Dermis blood vessel endothelial cell (primary cell): ENCODE measurements around the gene MAMSTR. TPM values are rescaled to one million over a fixed set of nuclear protein-coding genes. Genes with fewer than 3 reads are reported as not detected.

ENCODE experiments used
- total RNA-seq: library from RNA; depleted of rRNA; stranded (reverse); fragments of >200 nt; gene quantifications from 2 replicates; pipeline ENCODE4 v1.2.3, GENCODE V29; 2014

Gene MAMSTR
- total RNA-seq, 1 donor from 2014 or later = 0.51 TPM

Other genes starting within 250 kb of the MAMSTR start
- gene LMTK3, start 207.9 kb downstream of the MAMSTR start, total RNA-seq = 0.14 TPM in 1 of 2 replicates, not detected in the other
- 0.42 TPM in 1 of 2 replicates, not detected in the other for gene SULT2B1, start 167.6 kb downstream of the MAMSTR start, total RNA-seq
- not detected in 2 replicates for gene SPACA4, start 113.0 kb downstream of the MAMSTR start, total RNA-seq
- 0.51 TPM in 1 of 2 replicates, not detected in the other for gene FAM83E, start 104.6 kb downstream of the MAMSTR start, total RNA-seq
- gene RPL18, start 100.5 kb downstream of the MAMSTR start, total RNA-seq = 1,626 and 2,230 TPM in 2 replicates
- 8.8 and 12.6 TPM in 2 replicates for gene SPHK2, start 100.2 kb downstream of the MAMSTR start, total RNA-seq
- gene DBP, start 82.3 kb downstream of the MAMSTR start, total RNA-seq = 1.6 and 3.1 TPM in 2 replicates
- 1.7 and 4.8 TPM in 2 replicates for gene CA11, start 73.5 kb downstream of the MAMSTR start, total RNA-seq
- gene NTN5, start 46.7 kb downstream of the MAMSTR start, total RNA-seq = 0.05 TPM in 1 of 2 replicates, not detected in the other
- not detected in 2 replicates for gene FUT2, start 23.8 kb downstream of the MAMSTR start, total RNA-seq
- 130 and 154 TPM in 2 replicates for gene RASIP1, start 20.9 kb upstream of the MAMSTR start, total RNA-seq
- 0.17 and 0.28 TPM in 2 replicates for gene IZUMO1, start 27.2 kb upstream of the MAMSTR start, total RNA-seq
- 8.1 and 10.9 TPM in 2 replicates for gene FUT1, start 32.9 kb upstream of the MAMSTR start, total RNA-seq
- not detected in 2 replicates for gene FGF21, start 35.8 kb upstream of the MAMSTR start, total RNA-seq
- gene BCAT2, start 91.3 kb upstream of the MAMSTR start, total RNA-seq = 40.7 and 56.7 TPM in 2 replicates
- 1.5 and 8.0 TPM in 2 replicates for gene HSD17B14, start 116.8 kb upstream of the MAMSTR start, total RNA-seq
- 2.6 and 6.5 TPM in 2 replicates for gene PLEKHA4, start 148.9 kb upstream of the MAMSTR start, total RNA-seq
- 39.2 and 59.6 TPM in 2 replicates for gene PPP1R15A, start 152.7 kb upstream of the MAMSTR start, total RNA-seq
- 0.34 TPM in 1 of 2 replicates, not detected in the other for gene TULP2, start 179.0 kb upstream of the MAMSTR start, total RNA-seq
- gene NUCB1, start 180.6 kb upstream of the MAMSTR start, total RNA-seq = 167 and 333 TPM in 2 replicates
- gene DHDH, start 214.0 kb upstream of the MAMSTR start, total RNA-seq = not detected in 2 replicates
- 96.8 and 134 TPM in 2 replicates for gene BAX, start 235.2 kb upstream of the MAMSTR start, total RNA-seq
- 1,252 and 1,399 TPM in 2 replicates for gene FTL, start 245.6 kb upstream of the MAMSTR start, total RNA-seq